Nucleus accumbens (tissue), 56 donors: ENCODE measurements around the gene SIRPA.
A peak's percentile ranks its signal among the peaks of the same experiment; 100 is the strongest.

Source experiments
- DNase-seq, 56 donors: peaks; one replicate each; lab custom pipeline; 2025; lab: John Stamatoyannopoulos, UW

SIRPA gene

GRCh38 chr20:1868856-1869255 lies 26.4 kb upstream of the SIRPA start:
- DNase-seq = peak in 1 of 56 donors; percentile 16

- no peak for DNase-seq
Measured at GRCh38 chr20:1870323-1870722, 24.9 kb upstream of the SIRPA start.

GRCh38 chr20:1870792-1871550 lies 24.2 kb upstream of the SIRPA start:
- peak in 2 of 56 donors; percentile 28 to 36 for DNase-seq

- peak in 14 of 56 donors; percentile 24 to 64 (median 42) for DNase-seq
Measured at GRCh38 chr20:1871807-1872458, 23.3 kb upstream of the SIRPA start.

GRCh38 chr20:1872459-1873097 lies 22.6 kb upstream of the SIRPA start:
- DNase-seq = no peak

- peak in 1 of 56 donors; percentile 29 for DNase-seq
Measured at GRCh38 chr20:1874450-1875182, 20.6 kb upstream of the SIRPA start.

GRCh38 chr20:1875183-1875554 lies 20.0 kb upstream of the SIRPA start:
- DNase-seq = no peak

GRCh38 chr20:1875762-1876161 lies 19.4 kb upstream of the SIRPA start:
- DNase-seq = no peak

- no peak for DNase-seq
Measured at GRCh38 chr20:1876217-1876921, 18.8 kb upstream of the SIRPA start.

GRCh38 chr20:1876975-1877608 lies 18.1 kb upstream of the SIRPA start:
- DNase-seq = peak in 12 of 56 donors; percentile 29 to 76 (median 44)

GRCh38 chr20:1877609-1878200 lies 17.5 kb upstream of the SIRPA start:
- DNase-seq = peak in 36 of 56 donors; percentile 20 to 84 (median 54)

GRCh38 chr20:1879369-1879768 lies 15.8 kb upstream of the SIRPA start:
- DNase-seq = no peak

GRCh38 chr20:1879934-1880333 lies 15.3 kb upstream of the SIRPA start:
- DNase-seq = no peak

- DNase-seq = no peak
Measured at GRCh38 chr20:1880529-1881239, 14.5 kb upstream of the SIRPA start.

- DNase-seq = peak in 37 of 56 donors; percentile 20 to 73 (median 49)
Measured at GRCh38 chr20:1881240-1881835, 13.9 kb upstream of the SIRPA start.

GRCh38 chr20:1882026-1882425 lies 13.2 kb upstream of the SIRPA start:
- DNase-seq = no peak

GRCh38 chr20:1883986-1884385 lies 11.2 kb upstream of the SIRPA start:
- DNase-seq = peak in 22 of 56 donors; percentile 23 to 67 (median 40)

- no peak for DNase-seq
Measured at GRCh38 chr20:1885254-1885653, 10.0 kb upstream of the SIRPA start.
